ENCODE results near the gene INPP5E.

DNA sequence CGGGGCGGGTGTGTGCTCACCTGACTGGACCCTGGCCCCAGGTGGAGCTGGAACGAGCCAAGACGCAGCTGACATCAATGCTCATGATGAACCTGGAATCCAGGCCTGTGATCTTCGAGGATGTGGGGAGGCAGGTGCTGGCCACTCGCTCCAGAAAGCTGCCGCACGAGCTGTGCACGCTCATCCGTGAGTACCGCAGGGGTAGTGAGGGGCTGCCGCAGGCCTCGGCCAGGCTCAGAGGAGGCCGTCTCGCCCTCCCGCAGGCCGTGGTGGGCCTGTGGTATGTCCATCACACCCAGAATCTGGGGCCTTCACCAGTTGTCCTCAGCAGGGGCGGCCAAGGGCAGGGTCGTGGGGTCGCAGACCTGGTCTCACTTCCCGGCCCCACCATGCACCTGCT lies 17.9 kb downstream of the INPP5E start:
- TF ChIP-seq, protein P1, sequence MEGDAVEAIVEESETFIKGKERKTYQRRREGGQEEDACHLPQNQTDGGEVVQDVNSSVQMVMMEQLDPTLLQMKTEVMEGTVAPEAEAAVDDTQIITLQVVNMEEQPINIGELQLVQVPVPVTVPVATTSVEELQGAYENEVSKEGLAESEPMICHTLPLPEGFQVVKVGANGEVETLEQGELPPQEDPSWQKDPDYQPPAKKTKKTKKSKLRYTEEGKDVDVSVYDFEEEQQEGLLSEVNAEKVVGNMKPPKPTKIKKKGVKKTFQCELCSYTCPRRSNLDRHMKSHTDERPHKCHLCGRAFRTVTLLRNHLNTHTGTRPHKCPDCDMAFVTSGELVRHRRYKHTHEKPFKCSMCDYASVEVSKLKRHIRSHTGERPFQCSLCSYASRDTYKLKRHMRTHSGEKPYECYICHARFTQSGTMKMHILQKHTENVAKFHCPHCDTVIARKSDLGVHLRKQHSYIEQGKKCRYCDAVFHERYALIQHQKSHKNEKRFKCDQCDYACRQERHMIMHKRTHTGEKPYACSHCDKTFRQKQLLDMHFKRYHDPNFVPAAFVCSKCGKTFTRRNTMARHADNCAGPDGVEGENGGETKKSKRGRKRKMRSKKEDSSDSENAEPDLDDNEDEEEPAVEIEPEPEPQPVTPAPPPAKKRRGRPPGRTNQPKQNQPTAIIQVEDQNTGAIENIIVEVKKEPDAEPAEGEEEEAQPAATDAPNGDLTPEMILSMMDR (IDR thresholded peaks at IDR 0.05; ENCODE audit: low read depth, low read length, poor library complexity, severe bottlenecking) = no peak
- TF ChIP-seq EZH2phosphoT487 (IDR thresholded peaks at IDR 0.05; ENCODE audit: borderline replicate concordance, low read length) = no peak
